Right lobe of liver (tissue), 6 donors: ENCODE results near the gene MED27. TPM values are rescaled to one million over a fixed set of nuclear protein-coding genes. Genes with fewer than 3 reads are reported as not detected.

Source experiments
- ATAC-seq, 4 donors: fragments of 200-7000 bp; cut with Tn5 transposase; one replicate each; pipeline ENCODE4 v1.9.1; 2020; ENCODE audit warnings: mild to moderate bottlenecking in 4 of 4, moderate library complexity in 4 of 4
- DNase-seq, 3 donors: peaks; one replicate each; pipeline ENCODE4 v3.0.0-alpha.2; 2020
- H3K27ac ChIP-seq, 3 donors: fragments of 200-600 bp; one replicate each; pipeline ENCODE4 v1.8.0; 2022
- H3K27me3 ChIP-seq, 2 donors: fragments of 200-600 bp; one replicate each; pipeline ENCODE4 v1.8.0; 2022
- H3K36me3 ChIP-seq, 4 donors: fragments of 200-600 bp; sonication (generic) in 1 of 4; one replicate each; pipeline versions ENCODE4 v1.5.1 to v1.8.0; 2017 to 2022; ENCODE audit warnings: control low read depth in 1 of 4
- H3K4me1 ChIP-seq, 4 donors: fragments of 200-600 bp; sonication (generic) in 1 of 4; one replicate each; pipeline versions ENCODE4 v1.5.1 to v1.8.0; 2017 to 2022; ENCODE audit warnings: control low read depth in 1 of 4
- H3K4me3 ChIP-seq, 3 donors: fragments of 200-600 bp; one replicate each; pipeline ENCODE4 v1.8.0; 2022
- H3K9me3 ChIP-seq, 4 donors: fragments of 200-600 bp; sonication (generic) in 1 of 4; one replicate each; pipeline versions ENCODE4 v1.5.1 to v1.8.0; 2017 to 2022; ENCODE audit warnings: control low read depth in 1 of 4
- POLR2A ChIP-seq: fragments of 450-650 bp; IDR thresholded peaks from one replicate; pipeline ENCODE4 v1.6.1; 2017; ENCODE audit warnings: antibody characterized with exemption, mild to moderate bottlenecking
- WGBS: methylation state at CpG from one replicate; pipeline ENCODE4 v1.1.6; 2018; ENCODE audit warnings: low coverage, low lambda C conversion rate; ENCODE audit not compliant: insufficient coverage; ENCODE audit errors: missing lambda C conversion rate; 5-methylcytosine and 5-hydroxymethylcytosine counted together
- intact Hi-C, 2 donors: fragments of 100-400 bp; cut with DNase I; formaldehyde crosslinking; loops; one replicate each; pipeline versions ENCODE4 v1.11.2 to v1.14.1; 2022
- total RNA-seq, 6 experiments: library from RNA; depleted of rRNA in 2 of 6; stranded (reverse); fragments of >200 nt in 2 of 6; fragmentation: NEBNext Ultra II Directional in 3 of 6; extraction: Animal tissue kit (Norgen Biotek cat#: 25700) in 3 of 6; gene quantifications; one replicate each; pipeline versions ENCODE4 v1.1.0 to v1.2.4, GENCODE V29; 2016 to 2023
- TF ChIP-seq, protein P1 (sequence below), 4 donors: fragments of 200-600 bp in 3 of 4; fragments of 450-650 bp in 1 of 4; IDR thresholded peaks; one replicate each; pipeline versions ENCODE4 v1.5.1 to v1.8.0; 2016 to 2022; ENCODE audit warnings: antibody characterized with exemption in 4 of 4, mild to moderate bottlenecking in 2 of 4
- donor health status: DM: no; HTN: yes; CAD: no.
- donor health status: DM: no; HTN: no; CAD: no.
- donor health status: DM: no; HTN: no; CAD: no.
- donor health status: DM: no; HTN: yes; CAD: no.
- donor health status: DM: no; HTN: yes; CAD: no.

MED27 gene
- total RNA-seq, 6 experiments from 2014 or later: 4.6 to 7.3 (median 6.1) TPM

DNA sequence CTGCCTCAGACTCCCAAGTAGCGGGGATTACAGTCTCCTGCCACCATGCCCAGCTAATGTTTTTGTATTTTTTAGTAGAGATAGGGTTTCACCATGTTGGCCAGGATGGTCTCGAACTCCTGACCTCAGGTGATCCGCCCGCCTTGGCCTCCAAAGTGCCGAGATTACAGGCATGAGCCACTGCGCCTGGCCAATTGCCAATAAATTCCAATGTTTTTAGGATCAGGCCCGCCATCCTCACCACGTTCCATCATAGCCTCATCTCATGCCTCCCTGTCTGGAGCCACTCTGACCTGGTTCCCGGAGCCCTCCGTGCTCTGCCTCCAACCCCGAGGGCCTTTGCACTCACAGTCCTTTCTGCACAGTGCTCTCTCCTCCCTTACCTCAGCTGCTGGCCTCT lies 268.3 kb downstream of the MED27 start:
- WGBS: 57% methylated on average over 5 of the region's 11 CpGs

DNA sequence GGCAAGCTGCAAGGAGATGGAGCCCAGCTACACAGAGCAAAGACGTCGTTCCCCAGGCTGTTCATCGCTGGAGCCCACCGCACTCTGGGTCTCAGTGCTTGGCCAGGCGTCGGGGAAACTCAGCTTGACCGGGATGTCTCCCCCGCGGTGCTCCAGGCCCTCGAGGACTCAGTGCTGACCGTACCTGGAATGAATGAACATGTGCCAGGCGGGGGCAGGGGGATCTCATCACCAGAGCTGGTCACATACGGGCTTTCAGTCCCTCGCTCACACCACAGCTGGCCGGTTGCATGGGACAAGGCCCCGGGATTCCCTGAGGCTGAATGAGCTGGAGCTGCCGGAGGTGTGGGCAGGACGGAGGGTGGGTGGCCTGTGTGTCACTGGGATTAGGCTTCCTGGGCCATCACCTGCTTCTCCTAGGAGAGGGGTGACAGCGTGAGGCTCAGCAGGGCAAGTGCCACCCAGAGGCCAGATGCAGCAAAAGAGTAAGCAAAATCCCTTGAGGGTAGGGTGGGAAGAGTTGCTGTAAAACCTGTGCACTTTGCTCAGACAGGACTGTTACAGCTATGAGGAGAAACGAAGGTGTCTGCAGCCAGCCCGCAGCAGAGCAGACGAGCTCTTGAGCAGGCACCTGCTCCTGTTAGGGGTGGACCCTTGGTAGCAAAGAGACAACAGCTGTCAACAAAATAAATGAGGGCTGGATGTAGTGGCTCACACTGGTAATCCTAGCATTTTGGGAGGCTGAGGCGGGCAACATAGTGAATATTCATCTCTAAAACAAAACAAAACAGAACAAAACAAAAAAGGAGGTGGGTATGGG lies 269.1 kb downstream of the MED27 start:
- Histone ChIP-seq H3K4me3 (no peak overlapping the region), H3K27ac (no peak overlapping the region), H3K36me3 (no peaks in the 10 kb centered on the region), H3K4me1 (no peaks in the 10 kb centered on the region), H3K27me3 (no peaks in the 10 kb centered on the region), H3K9me3 (no peaks in the 10 kb centered on the region)
- WGBS: 20% methylated on average over 5 of the region's 23 CpGs
- no peak for TF ChIP-seq POLR2A
- TF ChIP-seq, protein P1, sequence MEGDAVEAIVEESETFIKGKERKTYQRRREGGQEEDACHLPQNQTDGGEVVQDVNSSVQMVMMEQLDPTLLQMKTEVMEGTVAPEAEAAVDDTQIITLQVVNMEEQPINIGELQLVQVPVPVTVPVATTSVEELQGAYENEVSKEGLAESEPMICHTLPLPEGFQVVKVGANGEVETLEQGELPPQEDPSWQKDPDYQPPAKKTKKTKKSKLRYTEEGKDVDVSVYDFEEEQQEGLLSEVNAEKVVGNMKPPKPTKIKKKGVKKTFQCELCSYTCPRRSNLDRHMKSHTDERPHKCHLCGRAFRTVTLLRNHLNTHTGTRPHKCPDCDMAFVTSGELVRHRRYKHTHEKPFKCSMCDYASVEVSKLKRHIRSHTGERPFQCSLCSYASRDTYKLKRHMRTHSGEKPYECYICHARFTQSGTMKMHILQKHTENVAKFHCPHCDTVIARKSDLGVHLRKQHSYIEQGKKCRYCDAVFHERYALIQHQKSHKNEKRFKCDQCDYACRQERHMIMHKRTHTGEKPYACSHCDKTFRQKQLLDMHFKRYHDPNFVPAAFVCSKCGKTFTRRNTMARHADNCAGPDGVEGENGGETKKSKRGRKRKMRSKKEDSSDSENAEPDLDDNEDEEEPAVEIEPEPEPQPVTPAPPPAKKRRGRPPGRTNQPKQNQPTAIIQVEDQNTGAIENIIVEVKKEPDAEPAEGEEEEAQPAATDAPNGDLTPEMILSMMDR (IDR thresholded peaks at IDR 0.05): no peak
- DNase-seq: no peak
- intact Hi-C loops: no loop called here
- ATAC-seq: no peak

More for the DNA sequence above, 268.3 kb downstream of the MED27 start:
- no peak for DNase-seq
- Histone ChIP-seq H3K27me3 (no peaks in the 10 kb centered on the region), H3K36me3 (no peaks in the 10 kb centered on the region), H3K4me3 (no peak overlapping the region), H3K9me3 (no peaks in the 10 kb centered on the region), H3K27ac (no peak overlapping the region), H3K4me1 (no peaks in the 10 kb centered on the region)
- ATAC-seq: no peak
- TF ChIP-seq POLR2A: no peak
- TF ChIP-seq, protein P1 (IDR thresholded peaks at IDR 0.05): no peak
- intact Hi-C loops: no loop called here

Other genes with a start within 250 kb of the MED27 start
- 1 to 10 TPM in 1 of 6 experiments, under 1 TPM in 5; 0.12 to 1.6 (median 0.24) TPM for gene NTNG2, start 82.2 kb upstream of the MED27 start, total RNA-seq